Urothelium cell line (cell line): Measurements from ENCODE around the gene EPS8L3.
A peak's percentile ranks its signal among the peaks of the same experiment; 100 is the strongest.
"Not testable (repeated sequence)": the region's sequence is repeated elsewhere in the genome, so short reads cannot be mapped to it uniquely, and the experiment has no call there.

Source experiments
- DNase-seq: peaks from one replicate; pipeline ENCODE4 v3.0.0; 2011; ENCODE audit warnings: low spot score, mixed read lengths
- FAIRE-seq: peaks from 2 replicates; lab custom pipeline; 2011; peaks lifted over from hg19 to GRCh38; lab: Jason Lieb, UNC

The EPS8L3 gene, protein sequence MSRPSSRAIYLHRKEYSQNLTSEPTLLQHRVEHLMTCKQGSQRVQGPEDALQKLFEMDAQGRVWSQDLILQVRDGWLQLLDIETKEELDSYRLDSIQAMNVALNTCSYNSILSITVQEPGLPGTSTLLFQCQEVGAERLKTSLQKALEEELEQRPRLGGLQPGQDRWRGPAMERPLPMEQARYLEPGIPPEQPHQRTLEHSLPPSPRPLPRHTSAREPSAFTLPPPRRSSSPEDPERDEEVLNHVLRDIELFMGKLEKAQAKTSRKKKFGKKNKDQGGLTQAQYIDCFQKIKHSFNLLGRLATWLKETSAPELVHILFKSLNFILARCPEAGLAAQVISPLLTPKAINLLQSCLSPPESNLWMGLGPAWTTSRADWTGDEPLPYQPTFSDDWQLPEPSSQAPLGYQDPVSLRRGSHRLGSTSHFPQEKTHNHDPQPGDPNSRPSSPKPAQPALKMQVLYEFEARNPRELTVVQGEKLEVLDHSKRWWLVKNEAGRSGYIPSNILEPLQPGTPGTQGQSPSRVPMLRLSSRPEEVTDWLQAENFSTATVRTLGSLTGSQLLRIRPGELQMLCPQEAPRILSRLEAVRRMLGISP

DNA sequence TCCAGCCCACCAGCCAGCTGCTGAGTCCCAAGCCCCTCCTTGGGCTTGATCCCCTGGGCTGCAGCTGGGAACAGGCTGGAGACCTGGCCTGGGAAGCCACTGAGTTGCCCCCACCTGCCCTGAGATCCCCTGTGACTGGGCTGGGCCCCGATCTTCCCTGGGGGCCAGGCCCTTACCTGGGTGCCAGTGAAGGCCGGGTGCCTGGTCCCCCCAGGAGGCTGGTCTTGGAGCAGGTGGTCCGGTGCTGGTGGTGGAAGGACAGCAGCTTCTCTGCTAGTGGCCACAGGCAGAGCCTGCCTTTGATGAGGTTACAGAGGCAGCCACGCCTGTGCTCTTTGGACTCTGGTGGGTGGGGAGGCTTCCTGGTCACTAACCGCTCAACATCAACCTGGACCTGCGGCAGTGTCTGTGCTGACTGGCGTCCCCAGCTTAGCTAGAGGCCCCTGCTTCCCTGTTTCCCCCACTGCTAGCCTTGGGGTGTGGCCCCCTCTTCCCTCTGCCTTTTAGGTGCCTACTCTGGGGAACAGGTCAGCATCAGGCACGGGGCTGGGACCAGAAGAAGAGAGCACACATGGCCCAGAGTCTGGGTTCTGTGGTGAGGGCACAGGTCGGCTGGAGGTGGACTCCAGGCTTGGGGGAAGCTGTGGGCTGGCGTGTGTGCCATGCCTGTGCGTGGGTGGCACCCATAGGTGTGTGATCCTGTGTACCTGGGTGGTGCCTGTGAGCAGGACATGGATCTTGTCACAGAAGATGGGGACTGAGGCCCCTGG lies at the start of gene EPS8L3:
Gene EPS8L3, minus strand, starts transcription at position 278 of the 770 bp plus-strand sequence. CDS start 2,174 bp downstream, outside the sequence.
- DNase-seq (no peak), FAIRE-seq (no peak)

DNA sequence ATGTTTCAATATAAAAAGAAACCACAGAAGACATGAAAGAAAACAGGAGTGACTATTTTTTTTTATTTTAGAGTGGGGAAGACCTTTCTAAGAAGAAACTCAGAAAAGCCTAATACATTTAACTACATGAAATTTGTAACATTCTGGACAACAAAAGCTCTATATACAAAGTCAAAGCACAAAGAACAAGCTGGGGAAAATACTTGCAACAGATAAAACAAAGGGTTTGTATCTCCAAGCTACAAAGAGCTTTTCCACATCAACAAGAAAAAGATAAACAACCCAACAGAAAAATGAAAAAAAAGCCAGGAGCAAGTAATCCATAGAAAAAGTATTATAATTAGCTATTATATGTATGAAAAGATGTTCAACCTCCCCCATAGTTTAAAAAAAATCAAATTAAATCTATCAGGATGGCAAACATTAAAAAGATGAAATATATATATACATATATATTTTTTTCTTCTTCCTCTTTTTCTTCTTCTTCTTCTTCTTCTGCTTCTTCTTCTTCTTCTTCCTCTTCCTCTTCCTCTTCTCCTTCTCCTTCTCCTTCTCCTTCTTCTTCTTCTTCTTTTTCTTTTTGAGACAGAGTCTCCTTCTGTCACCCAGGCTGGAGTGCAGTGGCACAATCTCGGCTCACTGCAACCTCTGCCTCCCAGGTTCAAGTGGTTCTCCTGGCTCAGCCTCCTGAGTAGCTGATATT lies 49.1 kb upstream of the EPS8L3 start:
- FAIRE-seq, result no peak

DNA sequence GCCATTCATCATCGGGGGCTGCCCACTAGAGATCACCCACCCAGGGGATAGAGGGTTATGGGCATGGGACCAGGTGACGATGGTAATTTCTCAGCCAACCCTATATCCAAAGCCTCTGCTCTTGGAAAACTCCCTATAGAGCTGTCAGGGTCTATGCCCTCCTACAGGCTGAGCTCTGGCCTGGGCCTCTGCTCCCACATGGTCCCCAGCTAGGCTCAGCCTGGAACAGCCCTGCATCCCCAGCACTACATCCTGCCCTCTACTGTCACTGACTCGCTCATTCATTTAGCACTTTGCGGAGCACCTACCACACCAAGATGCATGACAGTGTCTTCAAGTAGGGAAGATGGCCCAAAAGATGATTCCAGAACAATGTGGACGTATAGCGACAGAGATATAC lies 45.0 kb upstream of the EPS8L3 start:
- no peak for FAIRE-seq
- DNase-seq, result no peak

More for the DNA sequence above, 49.1 kb upstream of the EPS8L3 start:
- DNase-seq, result no peak

DNA sequence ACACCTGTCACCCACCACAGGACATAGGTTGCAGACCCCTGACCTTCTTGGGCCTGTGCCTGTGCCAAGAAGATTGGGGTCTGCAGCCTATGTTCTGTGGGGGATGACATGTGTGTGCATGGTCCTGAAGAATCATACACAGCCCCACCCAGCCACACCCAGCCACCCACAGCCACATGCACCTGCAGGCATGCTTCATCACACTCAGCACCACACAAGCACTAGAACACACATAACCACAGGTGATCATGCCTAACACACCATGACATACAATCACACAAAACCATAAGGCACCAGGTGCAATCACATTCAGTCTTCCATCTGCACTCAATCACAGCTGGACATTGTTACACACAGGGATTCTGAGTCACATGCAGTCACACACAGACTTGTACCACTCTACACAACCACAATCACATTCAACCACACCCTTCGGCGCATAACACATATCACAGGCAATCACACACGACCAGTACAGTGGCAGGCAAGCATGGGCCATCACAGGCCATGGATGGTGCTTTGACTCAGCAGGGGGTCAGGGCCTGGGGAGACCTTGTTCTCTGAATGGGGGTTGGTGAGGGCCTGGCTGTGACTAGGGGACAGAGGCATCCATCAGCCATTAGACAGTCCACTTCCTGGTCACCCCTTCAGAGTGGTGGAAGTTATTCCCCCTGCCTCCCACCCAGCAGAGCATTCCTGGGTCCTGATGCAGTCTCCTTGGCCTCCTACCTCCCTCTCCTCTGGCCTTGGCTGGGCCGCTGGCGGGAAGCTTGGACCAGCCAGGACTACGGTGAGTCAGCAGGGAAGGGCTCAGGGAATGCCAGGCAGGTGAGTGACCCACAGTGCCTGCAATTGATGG lies 44.3 kb upstream of the EPS8L3 start:
- FAIRE-seq (peak; percentile 98), DNase-seq (peak; percentile 77)

DNA sequence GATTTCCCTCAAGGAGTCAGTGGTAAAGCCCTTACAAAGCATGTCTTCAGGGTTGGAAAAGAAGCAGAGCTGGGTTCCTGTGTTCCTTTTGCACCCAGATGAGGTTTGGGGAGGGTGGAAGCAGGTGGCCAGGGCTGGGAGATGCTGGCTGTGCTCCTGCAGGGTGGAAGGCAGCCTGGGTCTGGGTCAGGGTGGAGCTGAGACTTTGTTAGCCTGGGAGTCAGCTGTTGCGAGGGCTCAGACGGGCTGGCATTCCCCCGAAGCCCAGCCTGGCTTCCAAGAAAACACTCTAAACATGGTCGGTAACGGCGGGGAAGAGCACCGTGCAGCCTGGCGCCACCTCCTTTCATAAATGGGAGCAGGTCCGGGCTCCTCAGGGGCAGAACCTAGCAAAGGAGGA lies 43.7 kb upstream of the EPS8L3 start:
- DNase-seq (no peak), FAIRE-seq (no peak)

DNA sequence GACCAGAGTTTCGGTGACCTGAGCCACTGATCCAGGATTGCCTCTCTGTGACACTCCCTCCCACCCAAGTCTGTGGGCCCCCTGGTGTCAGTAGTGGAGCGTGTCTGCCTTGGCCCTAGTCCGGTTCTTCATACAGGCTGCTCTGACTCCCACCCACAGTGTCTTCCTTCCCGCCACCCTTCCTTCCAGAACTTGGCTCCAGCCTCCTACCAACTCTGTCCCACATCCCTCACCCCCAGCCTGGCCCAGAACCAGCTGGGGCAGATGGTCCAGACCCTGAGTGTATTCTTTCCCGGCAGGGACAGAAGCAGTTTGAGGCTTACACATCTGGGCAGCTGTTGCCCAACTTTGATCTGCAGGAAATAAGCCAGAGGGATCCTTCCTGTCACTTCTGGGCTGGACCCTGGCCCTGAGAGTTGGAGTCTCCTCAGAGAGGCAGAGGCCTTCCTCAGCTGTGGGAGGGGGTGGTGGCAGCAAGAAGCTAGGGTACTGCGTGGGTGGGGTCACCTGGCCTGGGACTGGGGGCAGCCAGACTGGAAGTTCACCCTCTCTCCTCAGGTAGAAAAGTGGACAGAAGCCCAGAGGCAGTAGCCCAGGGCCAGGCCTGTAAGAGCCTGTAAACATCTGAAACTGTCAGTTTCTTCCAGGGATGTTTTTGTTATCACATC lies 43.1 kb upstream of the EPS8L3 start:
- FAIRE-seq (no peak), DNase-seq (no peak)

DNA sequence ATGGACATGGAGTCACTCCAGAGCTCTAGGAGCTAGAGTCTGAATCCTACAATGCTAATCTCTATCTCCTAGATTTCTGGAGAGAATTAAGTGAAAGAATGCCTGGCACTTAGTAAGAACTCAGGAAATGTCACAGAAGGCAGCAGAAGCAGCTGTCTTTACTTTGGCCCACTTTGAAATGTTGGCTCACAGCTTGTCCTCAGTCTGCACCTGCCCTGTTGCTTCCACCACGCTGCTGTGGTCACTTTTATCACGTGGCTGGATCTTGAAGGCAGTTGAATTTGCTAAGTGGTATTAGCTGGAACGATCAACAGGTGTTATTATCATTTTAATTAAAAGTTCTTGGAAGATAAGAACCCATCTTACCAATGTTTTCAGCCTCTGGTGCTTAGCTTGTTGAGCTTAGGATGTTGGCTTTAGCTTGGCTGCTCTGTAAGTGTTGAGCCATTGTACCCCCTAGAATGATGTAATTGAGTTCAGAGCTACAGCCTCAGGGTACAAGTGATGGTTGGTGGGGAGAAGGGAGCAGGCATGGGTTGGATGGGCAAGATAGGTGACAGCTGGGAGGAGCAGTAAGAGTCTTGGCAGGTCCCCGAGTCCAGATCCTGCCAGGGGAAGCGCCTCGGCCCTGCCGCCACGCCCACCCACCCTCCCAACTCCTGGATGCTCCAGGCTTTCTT lies 41.9 kb upstream of the EPS8L3 start:
- FAIRE-seq, result no peak
- no peak for DNase-seq

DNA sequence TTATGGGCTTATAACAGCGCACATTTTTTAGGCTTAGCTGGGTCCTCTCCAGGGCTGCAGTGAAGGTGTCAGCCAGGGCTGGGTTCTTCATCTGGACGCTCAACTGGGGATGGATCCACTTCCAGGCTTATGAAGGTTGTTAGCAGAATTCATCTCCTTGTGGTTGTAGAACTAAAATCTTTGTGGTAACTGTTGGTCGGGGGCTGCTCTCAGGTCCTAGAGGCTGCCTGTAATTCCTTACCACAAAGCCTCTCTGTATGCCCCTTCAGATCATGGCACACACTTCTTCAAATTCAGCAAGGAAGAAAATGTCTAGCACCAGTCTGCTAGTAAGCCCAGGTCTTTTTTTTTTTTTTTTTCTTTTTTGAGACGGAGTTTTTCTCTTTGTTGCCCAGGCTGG lies 40.9 kb upstream of the EPS8L3 start:
- no peak for DNase-seq
- no peak for FAIRE-seq

DNA sequence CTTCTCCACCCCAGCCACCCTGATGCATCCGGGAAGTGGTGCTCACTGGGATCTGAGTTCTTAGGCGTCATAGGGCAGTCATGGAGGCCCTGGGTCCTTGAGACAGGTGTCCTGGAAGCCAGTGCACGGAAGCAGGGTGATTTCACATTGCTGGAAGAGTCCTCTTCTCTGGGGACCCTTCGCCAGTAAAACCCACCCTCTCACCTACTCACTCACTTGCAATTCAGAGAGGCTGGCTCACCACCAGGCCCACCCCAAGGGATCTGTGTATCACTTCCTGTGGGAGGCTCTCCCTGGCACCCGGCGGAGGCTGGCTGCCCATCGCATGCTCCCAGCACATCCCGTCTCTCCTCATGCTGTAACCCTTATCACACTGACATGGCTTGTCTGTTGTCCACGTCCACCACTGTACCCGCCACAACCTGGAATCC lies 40.2 kb upstream of the EPS8L3 start:
- FAIRE-seq (no peak), DNase-seq (no peak)

DNA sequence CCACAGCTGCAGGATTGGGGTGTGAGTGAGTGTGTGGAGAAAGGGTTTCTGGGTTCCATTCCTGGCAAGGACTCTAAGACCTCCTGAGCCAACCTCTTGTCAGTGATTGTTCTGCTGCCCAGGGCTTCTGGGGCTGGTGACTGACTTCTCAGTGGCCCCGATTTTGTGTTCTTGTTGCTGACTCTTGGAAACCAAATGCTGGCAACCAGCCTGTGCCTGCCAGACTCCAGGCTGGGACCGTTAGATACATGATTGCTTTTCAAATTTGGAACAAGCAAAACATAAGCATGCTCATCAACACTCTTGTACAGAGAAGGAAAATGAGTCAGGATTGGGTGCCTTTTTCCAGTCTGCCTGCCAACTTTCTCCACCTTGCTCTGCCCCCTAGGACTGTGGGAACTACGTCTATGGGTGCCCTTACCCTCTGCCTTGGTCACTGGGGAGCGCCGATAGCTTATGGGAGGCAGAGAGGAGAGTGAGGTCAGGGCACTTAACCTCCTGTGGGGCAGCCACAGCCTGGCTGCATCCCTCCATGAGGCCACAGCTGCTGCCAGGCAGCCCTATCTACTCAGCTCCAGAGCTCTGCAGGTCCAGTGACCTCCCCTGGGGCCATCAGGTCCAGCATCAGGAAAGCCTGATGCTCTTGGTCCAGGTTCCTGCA lies 39.3 kb upstream of the EPS8L3 start:
- DNase-seq (no peak), FAIRE-seq (no peak)

DNA sequence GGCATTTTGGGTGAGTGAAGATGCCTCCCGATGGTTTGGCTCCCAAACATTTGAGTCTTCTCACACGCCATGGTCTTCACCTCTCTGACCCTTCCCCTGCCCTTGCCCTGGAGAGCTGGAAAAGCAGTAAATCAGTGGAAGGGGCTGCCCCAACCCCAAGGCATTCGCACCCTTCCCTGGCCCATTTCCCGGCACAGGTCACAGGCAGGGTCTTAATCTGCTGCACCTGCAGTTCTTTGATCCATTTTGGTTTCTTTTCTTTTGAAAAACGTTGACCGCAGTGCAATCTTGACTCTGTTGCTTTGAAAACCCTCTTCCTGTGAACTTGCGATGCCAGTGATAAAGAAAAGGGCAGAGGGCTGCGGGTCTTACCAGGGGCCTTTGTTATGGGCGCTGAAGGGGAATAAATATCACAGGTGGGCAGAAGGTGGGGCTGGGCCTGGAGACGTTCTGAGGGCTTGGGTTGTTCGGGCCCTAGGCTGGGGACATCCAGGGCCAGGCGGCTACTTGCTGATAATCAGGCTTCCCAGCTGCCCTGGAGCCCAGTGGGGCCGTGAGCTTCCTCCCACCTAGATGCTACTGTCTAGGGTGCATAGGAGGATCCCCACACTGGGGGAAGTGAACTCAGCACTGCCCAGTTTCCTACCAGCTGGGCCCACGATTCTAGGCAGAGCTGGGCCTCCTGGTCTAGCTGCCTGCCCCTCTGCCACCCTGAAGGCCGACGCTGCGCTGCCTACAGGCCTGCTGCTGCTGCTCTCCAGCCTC lies 38.6 kb upstream of the EPS8L3 start:
- FAIRE-seq (no peak), DNase-seq (no peak)

DNA sequence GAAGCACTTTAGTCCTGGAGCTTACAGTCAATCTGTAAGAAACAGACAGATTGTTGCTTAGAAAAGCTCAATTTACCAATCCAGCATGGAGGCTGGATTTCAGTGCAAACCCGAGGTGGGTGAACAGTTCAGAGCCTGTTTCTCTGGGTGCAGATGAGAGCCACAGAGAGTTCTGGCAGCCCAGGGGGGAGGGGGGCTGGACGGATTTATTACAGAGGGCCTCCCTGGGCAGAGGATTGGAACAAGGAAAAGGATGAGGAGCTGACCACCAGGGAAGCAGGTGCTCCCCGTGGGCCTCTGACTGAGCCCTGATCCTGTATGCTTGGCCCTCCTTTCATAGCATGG lies 38.0 kb upstream of the EPS8L3 start:
- no peak for FAIRE-seq
- DNase-seq, result no peak

DNA sequence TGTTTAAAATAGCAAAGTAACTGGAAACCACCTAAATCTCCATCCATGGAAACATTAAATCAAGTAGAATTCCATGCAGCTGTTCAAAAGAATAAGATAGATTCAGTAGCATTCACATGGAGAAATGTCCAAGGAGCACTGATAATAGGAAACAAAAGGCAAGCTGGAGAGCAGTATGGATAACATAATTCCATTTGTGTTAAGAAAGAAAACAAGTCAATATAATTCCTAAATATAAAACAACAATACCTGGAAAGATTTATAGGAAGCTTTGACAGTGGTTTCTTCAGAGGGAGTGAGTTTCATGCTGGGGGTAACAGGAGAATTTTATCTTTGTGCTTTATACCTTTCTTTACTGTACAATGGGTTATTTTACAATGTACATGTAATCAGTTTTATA lies 36.6 kb upstream of the EPS8L3 start:
- FAIRE-seq (no peak), DNase-seq (no peak)

DNA sequence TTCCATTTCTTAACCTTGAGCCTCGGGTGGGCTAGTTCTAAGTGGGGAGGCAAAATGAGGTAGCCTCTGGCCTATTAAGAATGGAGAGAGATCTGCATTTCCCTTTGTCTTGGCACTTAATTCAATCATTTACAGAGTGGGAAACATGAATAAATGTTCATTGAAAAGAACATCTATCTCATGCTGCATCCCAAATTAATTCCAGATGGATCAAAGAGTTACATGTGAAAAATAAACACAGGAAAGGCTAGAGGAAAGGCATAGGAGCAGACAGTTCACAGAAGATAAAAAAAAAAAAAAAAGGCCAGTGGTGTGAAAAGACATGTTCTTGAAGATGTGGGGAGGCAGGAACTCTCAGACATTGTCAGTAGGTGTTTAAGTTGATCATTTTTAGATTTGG lies 35.7 kb upstream of the EPS8L3 start:
- FAIRE-seq (no peak), DNase-seq (no peak)

DNA sequence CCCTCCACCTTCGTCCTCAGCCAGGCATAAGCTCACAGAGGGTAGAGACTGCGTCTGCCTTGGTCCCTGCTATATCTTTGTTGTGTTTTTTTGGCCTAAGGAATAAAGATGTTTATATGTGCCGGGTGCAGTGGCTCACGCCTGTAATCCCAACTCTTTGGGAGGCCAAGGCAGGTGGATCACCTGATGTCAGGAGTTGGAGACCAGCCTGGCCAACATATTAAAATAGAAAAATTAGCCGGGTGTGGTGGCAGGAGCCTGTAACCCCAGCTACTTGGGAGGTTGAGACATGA lies 33.5 kb upstream of the EPS8L3 start:
- not testable (repeated sequence) for FAIRE-seq, DNase-seq

DNA sequence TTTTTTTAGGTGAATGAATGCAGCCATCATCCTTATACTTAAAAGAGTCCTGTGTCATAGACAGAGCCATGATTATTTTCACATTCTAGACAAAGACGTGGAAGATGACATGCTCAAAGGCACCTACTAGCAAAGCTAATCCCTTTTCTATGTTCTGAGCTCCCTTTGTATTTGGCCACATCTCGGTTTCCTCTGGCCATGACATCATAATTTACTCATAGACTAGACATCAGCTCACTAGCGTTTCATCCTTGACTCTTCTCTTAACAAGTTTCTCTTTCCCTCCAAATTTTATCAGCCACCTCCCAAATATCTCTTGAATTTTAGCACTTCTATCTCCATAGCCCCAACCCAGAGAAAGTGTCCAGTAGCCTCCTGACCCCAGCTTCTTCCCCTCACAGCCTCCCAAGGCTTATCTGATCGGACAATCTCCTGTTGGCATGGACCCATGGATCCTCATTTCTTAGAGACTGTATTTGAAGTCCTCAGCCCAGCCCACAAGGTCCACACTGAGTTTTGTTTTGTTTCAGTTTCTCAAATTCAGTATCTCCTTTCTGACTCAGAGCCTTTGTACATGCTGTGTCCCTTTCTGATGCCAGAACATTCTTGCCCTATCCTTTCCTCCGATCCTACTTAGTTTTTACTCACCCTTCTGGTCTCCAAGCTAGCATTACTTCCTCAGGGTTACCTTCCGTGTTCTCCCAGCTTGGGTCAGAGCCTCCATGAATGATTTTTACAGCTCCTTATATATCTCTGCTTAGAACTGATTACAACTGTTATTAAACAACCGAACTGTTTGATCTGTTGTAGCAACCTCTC lies 33.0 kb upstream of the EPS8L3 start:
- DNase-seq, result no peak
- FAIRE-seq, result no peak
